Spleen (tissue), 11 donors: ENCODE results near the gene UBXN11. TPM values are rescaled to one million over a fixed set of nuclear protein-coding genes. Genes with fewer than 3 reads are reported as not detected.
A peak's percentile ranks its signal among the peaks of the same experiment; 100 is the strongest.

Source experiments
- DNase-seq: peaks from one replicate; pipeline ENCODE4 v3.0.0-alpha.2; 2020
- H3K27ac ChIP-seq, 8 donors: fragments of 200-600 bp; sonication (generic) in 7 of 8; 1 replicate in 4 of 8; 2 replicates in 4 of 8; pipeline versions ENCODE4 v1.5.0 to v1.8.0; 2016 to 2021; ENCODE audit warnings: inconsistent platforms in 4 of 8, mild to moderate bottlenecking in 4 of 8, moderate library complexity in 1 of 8
- H3K27me3 ChIP-seq, 7 donors: fragments of 200-600 bp; sonication (generic) in 6 of 7; replicated peaks in 1 of 7; 1 replicate in 4 of 7; 2 replicates in 3 of 7; pipeline versions ENCODE4 v1.5.0 to v1.8.0; 2016 to 2021; ENCODE audit warnings: inconsistent platforms in 3 of 7, mild to moderate bottlenecking in 1 of 7
- H3K36me3 ChIP-seq, 6 donors: fragments of 200-600 bp; sonication (generic) in 5 of 6; 1 replicate in 4 of 6; 2 replicates in 2 of 6; pipeline versions ENCODE4 v1.5.0 to v1.8.0; 2016 to 2021; ENCODE audit warnings: inconsistent platforms in 2 of 6
- H3K4me1 ChIP-seq, 6 donors: fragments of 200-600 bp; sonication (generic) in 5 of 6; 1 replicate in 3 of 6; 2 replicates in 3 of 6; pipeline versions ENCODE4 v1.5.0 to v1.8.0; 2016 to 2021; ENCODE audit warnings: inconsistent platforms in 3 of 6
- H3K4me3 ChIP-seq, 8 donors: fragments of 200-600 bp; sonication (generic) in 7 of 8; 1 replicate in 4 of 8; 2 replicates in 4 of 8; pipeline versions ENCODE4 v1.5.0 to v1.8.0; 2016 to 2021; ENCODE audit warnings: inconsistent platforms in 4 of 8, mild to moderate bottlenecking in 4 of 8, moderate library complexity in 2 of 8
- H3K9me3 ChIP-seq, 8 donors: fragments of 200-600 bp; sonication (generic) in 7 of 8; 1 replicate in 4 of 8; 2 replicates in 4 of 8; pipeline versions ENCODE4 v1.5.0 to v1.8.0; 2016 to 2021; ENCODE audit warnings: inconsistent platforms in 4 of 8
- CTCF ChIP-seq, 11 experiments: fragments of 200-600 bp in 7 of 11; fragments of 450-650 bp in 4 of 11; sonication (generic) in 4 of 11; IDR thresholded peaks in 8 of 11; conservative IDR thresholded peaks in 3 of 11; 1 replicate in 7 of 11; 2 replicates in 4 of 11; pipeline versions ENCODE4 v1.4.0 to v1.8.0; 2016 to 2021; ENCODE audit warnings: antibody characterized with exemption in 11 of 11, inconsistent platforms in 4 of 11, mild to moderate bottlenecking in 1 of 11
- POLR2A ChIP-seq, 3 donors: fragments of 450-650 bp; IDR thresholded peaks; one replicate each; pipeline ENCODE4 v1.5.1; 2017; ENCODE audit warnings: antibody characterized with exemption in 3 of 3, mild to moderate bottlenecking in 1 of 3
- POLR2AphosphoS5 ChIP-seq, 3 donors: sonication (generic); formaldehyde crosslinking; IDR thresholded peaks; one replicate each; pipeline ENCODE4 v1.5.1; 2017; ENCODE audit warnings: antibody characterized with exemption in 3 of 3
- WGBS, 5 donors: extraction: QIAGEN DNeasy Blood & Tissue Kit in 3 of 5; methylation state at CpG; one replicate each; pipeline versions ENCODE4 v1.1.5 to v1.1.7; 2013 to 2018; 5-methylcytosine and 5-hydroxymethylcytosine counted together
- intact Hi-C: fragments of 100-400 bp; cut with DNase I; formaldehyde crosslinking; loops from one replicate; pipeline ENCODE4 v1.15.0; 2023; ENCODE audit warnings: low total_unique reads
- polyA plus RNA-seq, 3 donors: library from polyadenylated mRNA; stranded (reverse); fragments of 200-250 nt; gene quantifications; one replicate each; pipeline ENCODE4 v1.2.1, GENCODE V29; 2013
- total RNA-seq, 7 donors: library from RNA; depleted of rRNA in 3 of 7; stranded (reverse); fragments of >200 nt in 3 of 7; fragmentation: NEBNext Ultra II Directional in 4 of 7; extraction: Animal tissue kit (Norgen Biotek cat#: 25700) in 4 of 7; gene quantifications; one replicate each; pipeline versions ENCODE4 v1.1.0 to v1.2.1, GENCODE V29; 2016 to 2021
- donor health status: healthy with polysubstance abuse.
- donor health status: DM: no; HTN: no; CAD: no; lungs with moderate emphysema.
- donor health status: DM: no; HTN: no; CAD: no.
- donor health status: Bipolar disorder and iron deficiency.
- donor health status: healthy.
- donor health status: DM: no; HTN: no; CAD: no.
- donor health status: DM: yes; HTN: yes; CAD: no.

Gene UBXN11
- total and polyA plus RNA-seq, 10 donors: 25.1 to 67.8 (median 49.2) TPM

DNA sequence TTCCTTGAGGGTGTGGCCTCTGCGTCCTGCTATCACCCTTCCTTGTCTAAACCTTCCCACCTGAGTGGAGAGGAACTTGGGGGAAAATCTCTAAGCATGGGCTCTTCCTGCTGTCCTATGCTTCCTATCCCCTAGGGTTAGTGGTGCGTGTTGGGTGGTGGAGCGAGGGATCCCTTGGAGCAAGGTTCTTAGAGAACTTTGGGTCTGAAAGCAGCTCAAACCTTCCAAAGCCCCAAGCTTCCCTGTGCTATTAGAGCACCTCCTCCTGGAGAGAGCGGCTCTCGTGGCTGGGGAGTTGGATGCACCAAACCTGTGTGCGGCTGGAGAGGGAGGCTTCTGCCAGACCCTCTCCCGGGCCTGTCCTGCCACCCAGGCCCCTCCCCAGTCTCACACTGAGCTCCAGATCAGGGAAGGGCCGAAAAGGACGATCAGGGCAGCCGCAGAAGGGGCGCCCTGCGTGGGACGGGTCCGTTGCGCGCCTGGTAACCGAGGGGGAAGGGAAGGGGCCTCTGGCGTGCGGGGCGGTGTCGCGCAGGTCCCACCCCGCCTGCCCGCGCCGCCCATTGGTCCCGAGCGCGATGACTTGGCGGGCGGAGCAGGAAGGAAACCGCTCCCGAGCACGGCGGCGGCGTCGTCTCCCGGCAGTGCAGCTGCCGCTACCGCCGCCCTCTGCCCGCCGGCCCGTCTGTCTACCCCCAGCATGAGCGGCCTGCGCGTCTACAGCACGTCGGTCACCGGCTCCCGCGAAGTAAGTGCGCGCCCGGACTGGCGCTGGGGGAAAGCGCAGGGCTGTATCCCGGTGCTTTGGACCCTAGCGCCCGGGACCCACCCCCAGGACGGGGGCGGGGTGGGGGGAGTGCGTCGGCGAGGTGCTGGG is 26.7 kb downstream of the UBXN11 start, which contains the start of gene SH3BGRL3:
Gene SH3BGRL3, plus strand, starts transcription at position 631 of the 877 bp plus-strand sequence. Its CDS starts 70 bp downstream, at position 701.
- H3K36me3 ChIP-seq: peaks cover 0 to 60% (median 11%) of the 10 kb centered on the region in 6 donors
- no peaks in the 10 kb centered on the region for H3K9me3 ChIP-seq
- peak; percentile 69 to 88 (median 86) for TF ChIP-seq POLR2A (IDR thresholded peaks at IDR 0.05)
- peak in 6 of 11 experiments; percentile 16 to 52 (median 31) for TF ChIP-seq CTCF (IDR thresholded peaks at IDR 0.05 in 8 of 11, conservative IDR thresholded peaks at IDR 0.05 in 3 of 11)
- TF ChIP-seq POLR2AphosphoS5 (IDR thresholded peaks at IDR 0.05): peak; percentile 95 to 98 (median 97)
- intact Hi-C loops: no loop called here
- DNase-seq: peak; percentile 98
- 1 to 2% (median 1%) methylated on average over 8 to 66 of the region's 66 CpGs for WGBS, 5 donors
- peak within 1 kb of the TSS; percentile 83 to 98 (median 93) for H3K4me3 ChIP-seq
- peak within 1 kb of the TSS; percentile 93 to 99 (median 96) for H3K27ac ChIP-seq
- H3K4me1 ChIP-seq: peaks cover 60 to 98% (median 92%) of the 10 kb centered on the region in 6 donors
- H3K27me3 ChIP-seq: no peaks in the 10 kb centered on the region

GRCh38 chr1:26278724-26279455 is 27.5 kb downstream of the UBXN11 start:
- Histone ChIP-seq H3K27me3 (no peaks in the 10 kb centered on the region), H3K9me3 (no peaks in the 10 kb centered on the region), H3K4me1 (peaks cover 52 to 94% (median 90%) of the 10 kb centered on the region in 6 donors), H3K4me3 (peak overlapping the region; percentile 83 to 98 (median 93)), H3K27ac (peak overlapping the region; percentile 93 to 99 (median 96)), H3K36me3 (peaks cover 0 to 52% (median 11%) of the 10 kb centered on the region in 6 donors)
- intact Hi-C loops: no loop called here
- WGBS, 5 donors: 37 to 54% (median 40%) methylated on average over 5 to 9 of the region's 9 CpGs
- TF ChIP-seq POLR2AphosphoS5 (IDR thresholded peaks at IDR 0.05) (peak in 2 of 3 donors; percentile 2 to 72), CTCF (IDR thresholded peaks at IDR 0.05 in 8 of 11, conservative IDR thresholded peaks at IDR 0.05 in 3 of 11) (no peak)
- no peak for DNase-seq

DNA sequence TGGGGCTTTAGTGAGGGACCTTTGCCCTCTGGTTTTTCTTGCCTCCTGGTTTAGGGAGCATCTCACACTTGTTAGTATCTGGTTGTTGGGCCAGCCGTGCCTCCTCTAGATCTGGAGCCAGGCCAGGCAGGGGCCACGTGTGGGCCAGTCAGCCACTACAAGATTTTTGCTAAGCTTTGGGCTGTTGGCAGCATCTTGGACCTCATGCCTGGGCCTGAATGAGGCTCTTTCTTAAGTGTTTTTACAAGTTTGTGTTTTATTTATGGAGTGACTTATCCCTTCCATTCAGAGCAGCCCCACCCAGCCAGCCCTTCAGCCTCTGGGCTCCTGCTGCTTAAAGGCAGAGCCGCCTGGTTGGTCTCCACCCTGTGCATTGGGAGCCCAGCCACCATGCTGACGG is 28.1 kb downstream of the UBXN11 start:
- H3K4me1 ChIP-seq: peaks cover 51 to 88% (median 85%) of the 10 kb centered on the region in 6 donors
- DNase-seq: no peak

More for the DNA sequence above, 28.1 kb downstream of the UBXN11 start:
- no peak for TF ChIP-seq CTCF (IDR thresholded peaks at IDR 0.05 in 8 of 11, conservative IDR thresholded peaks at IDR 0.05 in 3 of 11)
- TF ChIP-seq POLR2A (IDR thresholded peaks at IDR 0.05): no peak
- no peak for TF ChIP-seq POLR2AphosphoS5 (IDR thresholded peaks at IDR 0.05)
- intact Hi-C loops: no loop called here
- no peaks in the 10 kb centered on the region for H3K9me3 ChIP-seq
- H3K36me3 ChIP-seq: peaks cover 0 to 47% (median 11%) of the 10 kb centered on the region in 6 donors
- H3K4me3 ChIP-seq: peak overlapping the region in 1 of 8 donors; percentile 89
- H3K27me3 ChIP-seq: no peaks in the 10 kb centered on the region
- WGBS, 5 donors: 62 to 80% (median 69%) methylated on average over 4 of the region's 4 CpGs
- H3K27ac ChIP-seq: peak overlapping the region; percentile 93 to 99 (median 96)
